HG03196 (cell line): Measurements from ENCODE around the gene GORASP1.
A peak's percentile ranks its signal among the peaks of the same experiment; 100 is the strongest.
"Not testable (repeated sequence)": the region's sequence is repeated elsewhere in the genome, so short reads cannot be mapped to it uniquely, and the experiment has no call there.

Source experiments
- ATAC-seq: cut with Tn5 transposase; IDR thresholded peaks from one replicate; pipeline ENCODE4 v1.9.1; 2021; ENCODE audit not compliant: unreplicated experiment

Gene GORASP1

GRCh38 chr3:39075910-39076309 lies 31.5 kb downstream of the GORASP1 start:
- no peak for ATAC-seq

GRCh38 chr3:39068556-39068955 lies 38.9 kb downstream of the GORASP1 start:
- no peak for ATAC-seq

DNA sequence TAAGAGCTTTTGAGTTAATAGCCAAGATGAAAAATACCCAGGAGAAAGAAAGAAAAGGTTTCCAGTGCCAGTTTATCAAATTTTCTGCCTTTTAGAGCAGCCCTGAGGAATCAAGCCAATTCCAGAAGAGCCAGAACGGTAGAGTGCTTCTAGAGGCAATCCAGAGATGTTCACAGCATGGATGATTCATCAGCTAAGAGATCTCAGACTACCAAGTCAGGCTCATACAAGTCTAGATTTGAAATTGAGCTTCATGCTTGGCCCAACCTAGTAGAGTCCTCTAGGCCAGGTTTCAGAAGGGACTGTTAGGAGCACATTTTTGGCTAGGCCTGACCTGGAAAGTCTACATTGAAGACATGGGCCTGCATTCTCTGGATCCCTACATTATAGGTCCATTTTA lies 40.1 kb downstream of the GORASP1 start:
- no peak for ATAC-seq

DNA sequence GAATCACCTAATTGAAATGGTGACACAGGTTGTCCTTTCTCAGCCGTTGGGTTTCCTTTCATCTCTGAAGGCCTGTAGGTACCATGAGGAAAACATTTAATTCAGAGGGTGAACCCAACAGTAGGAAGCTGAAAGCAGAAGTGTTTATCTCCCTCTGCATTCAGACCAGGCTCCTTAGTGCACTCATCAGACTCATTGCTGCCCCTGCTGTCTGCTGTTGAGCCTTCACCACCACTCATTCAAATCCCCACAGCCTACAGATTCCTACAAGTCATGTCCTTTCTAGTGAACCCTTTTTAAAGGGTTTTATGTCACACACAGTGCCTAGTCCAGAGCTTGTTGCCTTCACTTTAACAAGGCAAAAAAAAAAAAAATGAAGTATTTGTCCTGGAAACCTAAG lies 42.2 kb downstream of the GORASP1 start:
- ATAC-seq = no peak

GRCh38 chr3:39064646-39065045 lies 42.8 kb downstream of the GORASP1 start:
- no peak for ATAC-seq

DNA sequence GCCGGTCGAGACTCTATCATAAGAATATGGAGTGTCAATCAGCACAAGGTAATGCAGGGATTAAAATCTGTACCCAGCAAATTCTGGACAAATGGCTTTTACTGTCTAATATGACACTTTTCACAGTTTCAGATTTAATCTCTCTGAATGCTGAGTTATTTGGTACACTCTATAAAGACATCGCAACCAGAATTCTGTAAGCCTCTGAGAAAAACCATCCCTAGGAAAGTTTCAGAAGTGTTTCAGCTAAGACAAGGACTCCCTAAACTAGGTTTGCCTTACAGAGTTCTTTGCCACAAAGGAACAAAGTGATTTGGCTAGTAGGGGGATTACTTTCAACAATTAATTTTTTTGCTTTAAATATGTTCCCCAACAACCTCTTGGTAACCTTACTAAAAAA lies 44.3 kb downstream of the GORASP1 start:
- ATAC-seq = no peak

DNA sequence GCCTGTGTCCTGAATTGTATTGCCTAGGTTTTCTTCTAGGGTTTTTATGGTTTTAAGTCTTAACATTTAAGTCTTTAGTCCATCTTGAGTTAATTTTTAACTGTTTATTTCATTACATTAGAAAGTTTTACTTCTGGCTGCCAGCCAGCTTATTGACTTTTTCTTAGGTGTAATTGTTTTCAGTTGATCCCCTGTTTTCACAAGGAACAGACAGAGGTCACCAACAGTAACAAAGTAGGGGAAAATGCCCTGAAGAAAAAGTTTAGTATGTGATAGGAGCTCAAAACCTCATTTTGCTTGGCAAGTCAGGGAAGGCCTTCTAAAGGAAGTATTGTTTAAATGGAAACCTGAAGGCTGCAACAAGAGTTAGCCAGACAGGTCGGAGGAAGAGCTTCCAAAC lies 45.2 kb downstream of the GORASP1 start:
- ATAC-seq = no peak

GRCh38 chr3:39061228-39061627 lies 46.2 kb downstream of the GORASP1 start:
- not testable (repeated sequence) for ATAC-seq

GRCh38 chr3:39056151-39056550 lies 51.3 kb downstream of the GORASP1 start:
- ATAC-seq = no peak

DNA sequence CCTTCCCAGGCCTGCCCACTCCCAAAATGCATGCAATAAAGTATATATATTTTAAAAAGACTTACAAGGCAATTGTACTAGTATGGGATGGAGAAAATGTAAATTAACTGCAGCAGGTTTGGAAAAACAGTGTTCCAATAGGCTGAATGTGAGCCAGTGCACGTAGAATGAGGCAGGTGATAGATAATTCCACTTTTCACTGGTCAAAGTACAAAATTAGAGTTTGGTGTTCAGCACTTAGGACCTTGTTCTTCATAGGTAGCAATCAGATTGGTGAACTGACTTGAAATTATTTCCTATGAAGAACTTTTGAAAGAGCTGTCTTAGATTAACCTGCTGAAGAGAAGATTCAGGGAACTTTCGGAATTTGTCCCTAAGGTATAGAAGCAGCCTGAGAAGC lies 53.7 kb downstream of the GORASP1 start:
- ATAC-seq = no peak

DNA sequence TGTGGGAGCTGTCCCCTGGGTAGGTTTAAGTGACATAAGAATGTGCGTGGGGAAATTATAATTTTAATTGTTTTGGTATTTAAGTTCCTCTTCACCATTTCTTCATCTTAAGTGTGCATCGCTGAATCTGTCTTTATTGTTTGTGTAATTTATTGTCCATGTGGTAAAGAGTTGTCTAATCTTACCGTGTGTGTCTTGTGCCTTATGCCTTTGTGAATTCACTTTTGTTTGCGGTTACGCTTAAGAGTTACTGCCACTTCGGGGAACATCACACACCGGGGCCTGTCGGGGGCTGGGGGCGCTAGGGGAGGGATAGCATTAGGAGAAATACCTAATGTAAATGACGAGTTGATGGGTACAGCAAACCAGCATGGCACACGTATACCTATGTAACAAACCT lies 54.8 kb downstream of the GORASP1 start:
- ATAC-seq = no peak

GRCh38 chr3:39051649-39052561 lies 55.5 kb downstream of the GORASP1 start, which contains the start of the genes SCN11A and WDR48:
Gene SCN11A, minus strand, starts transcription at chr3:39051944. Its CDS starts 101,582 bp downstream, at chr3:38950362.
Gene WDR48, plus strand, starts transcription at chr3:39052016. Its CDS starts 10 bp downstream, at chr3:39052026.
- peak; percentile 99 for ATAC-seq

- no peak for ATAC-seq
Observed at GRCh38 chr3:39050029-39050428, 57.4 kb downstream of the GORASP1 start.
